GM18909 (cell line): ENCODE results near the gene PODXL2.

ENCODE experiments used
- ATAC-seq: cut with Tn5 transposase; IDR thresholded peaks from one replicate; pipeline ENCODE4 v1.9.1; 2021; ENCODE audit warnings: mild to moderate bottlenecking; ENCODE audit not compliant: unreplicated experiment, poor library complexity

The PODXL2 gene

DNA sequence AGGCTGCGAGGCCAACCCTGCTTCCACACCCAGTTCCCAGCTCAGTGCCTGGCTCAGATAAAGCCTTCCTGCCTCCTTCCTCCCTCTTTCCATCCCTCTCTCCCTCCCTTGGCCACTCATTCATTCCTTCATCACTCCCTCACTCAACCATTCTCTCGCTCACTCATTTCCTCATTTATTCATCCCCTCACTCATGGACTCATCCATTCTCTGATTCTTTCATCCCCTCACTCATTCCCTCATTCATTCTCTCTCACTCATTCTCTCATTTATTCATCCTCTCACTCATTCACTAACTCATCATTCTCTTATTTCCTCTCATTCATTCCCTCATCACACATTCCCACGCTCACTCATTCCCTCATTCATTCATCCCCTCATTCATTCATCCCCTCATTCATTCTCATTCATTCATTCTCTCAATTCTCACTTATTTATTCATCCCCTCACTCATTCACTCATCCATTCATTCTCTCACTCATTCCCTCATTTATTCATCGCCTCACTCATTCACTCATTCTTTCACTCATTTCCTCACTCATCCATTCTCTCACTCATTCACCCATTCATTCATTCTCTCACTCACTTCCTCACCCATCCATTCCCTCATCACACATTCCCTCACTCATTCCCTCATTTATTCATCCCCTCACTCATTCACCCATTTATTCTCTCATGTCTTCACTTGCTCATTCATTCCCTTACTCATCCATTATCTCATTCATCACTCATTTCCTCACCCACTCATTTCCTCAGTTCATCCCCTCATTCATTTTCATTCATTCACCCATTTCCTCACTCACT is 56.9 kb downstream of the PODXL2 start:
- no peak for ATAC-seq

DNA sequence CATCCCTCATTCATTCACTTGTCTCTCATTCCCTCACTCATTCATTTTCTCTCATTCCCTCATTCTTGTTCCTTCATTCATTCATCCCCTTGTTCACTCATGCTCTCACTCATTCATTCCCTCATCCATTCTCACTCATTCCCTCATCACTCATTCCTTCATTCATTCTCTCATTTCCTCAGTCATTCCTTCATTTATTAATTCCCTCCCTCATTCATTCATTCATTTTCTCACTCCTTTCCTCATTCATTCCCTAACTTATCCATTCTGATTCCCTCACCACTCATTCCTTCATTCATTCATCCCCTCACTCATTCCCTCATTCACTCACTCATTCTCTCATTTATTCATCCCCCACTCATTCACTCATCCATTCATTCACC is 57.5 kb downstream of the PODXL2 start:
- no peak for ATAC-seq

DNA sequence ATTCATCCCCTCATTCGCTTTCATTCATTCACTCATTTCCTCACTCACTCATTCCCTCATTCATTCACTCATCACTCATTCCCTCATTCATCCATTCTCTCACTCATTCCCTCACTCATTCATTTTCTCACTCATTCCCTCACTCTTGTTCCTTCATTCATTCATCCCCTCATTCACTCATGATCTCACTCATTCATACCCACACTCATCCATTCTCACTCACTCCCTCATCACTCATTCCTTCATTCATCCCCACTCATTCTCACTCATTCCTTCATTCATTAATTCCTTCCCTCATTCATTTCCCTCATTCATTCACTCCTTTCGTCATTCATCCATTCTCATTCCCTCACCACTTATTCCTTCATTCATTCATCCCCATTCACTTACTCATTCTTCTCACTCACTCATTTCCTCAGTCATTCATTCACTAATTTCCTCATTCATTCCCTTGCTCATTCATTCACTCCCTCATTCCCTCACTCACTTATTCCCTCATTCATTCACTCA is 58.3 kb downstream of the PODXL2 start:
- ATAC-seq, result no peak

DNA sequence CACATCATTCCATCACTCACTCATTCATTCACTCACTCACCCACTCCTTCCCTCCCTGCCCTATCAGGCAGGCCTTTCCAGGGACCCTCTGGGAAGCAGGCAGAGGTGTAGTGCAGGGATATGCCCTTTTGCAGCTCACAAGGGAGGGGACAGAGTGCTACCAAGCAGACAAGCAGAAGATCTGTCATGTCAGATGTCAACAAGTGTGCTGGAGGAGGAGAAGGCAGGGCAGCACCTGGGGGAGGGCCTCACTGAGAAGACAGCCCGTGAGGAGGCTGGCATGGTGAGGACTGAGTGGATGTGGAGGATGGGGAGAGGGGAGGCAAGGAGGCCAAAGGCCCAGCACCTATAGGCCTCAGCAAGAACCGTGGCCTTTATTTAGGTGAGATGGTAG is 59.0 kb downstream of the PODXL2 start:
- no peak for ATAC-seq

DNA sequence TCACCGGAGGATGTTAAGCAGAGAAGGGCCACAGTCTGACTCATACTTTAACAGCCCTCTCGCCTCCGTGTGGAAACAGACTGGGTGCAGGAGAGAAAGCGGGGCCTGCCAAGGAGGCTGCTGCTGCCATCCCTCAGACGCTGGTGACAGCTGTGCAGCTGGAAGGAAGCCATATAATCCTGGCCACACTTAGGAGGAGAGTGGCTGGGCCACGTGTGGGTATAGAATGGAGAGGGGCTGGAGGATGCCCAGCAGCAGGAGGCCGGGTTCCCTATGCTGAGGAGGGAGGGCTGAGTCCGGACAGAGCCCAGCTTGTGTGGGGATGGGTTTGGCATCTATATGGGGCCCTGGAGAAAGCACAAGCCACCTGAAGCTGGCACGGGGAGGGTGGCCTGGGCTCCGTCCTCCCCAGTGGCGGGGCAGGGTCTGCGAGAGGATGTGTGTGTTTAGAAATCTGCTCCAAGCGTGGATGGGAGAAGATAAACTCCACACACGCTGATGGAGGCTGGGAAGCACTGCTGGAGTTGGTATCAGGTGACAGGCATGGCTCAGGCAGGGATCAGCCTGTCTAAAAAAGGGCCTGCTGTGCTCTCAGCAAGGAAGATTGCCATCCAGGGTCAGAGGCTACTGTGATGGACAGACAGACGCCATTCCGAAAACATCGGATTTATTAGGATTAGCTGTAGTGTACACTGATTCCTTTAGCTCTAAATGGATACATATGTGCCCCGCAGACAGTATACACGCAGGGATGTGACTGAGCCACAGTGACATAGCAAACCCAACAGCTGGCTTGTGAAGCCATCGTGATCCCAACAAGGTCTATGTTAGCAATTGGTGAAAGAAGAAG is 59.7 kb downstream of the PODXL2 start:
- ATAC-seq, result no peak

DNA sequence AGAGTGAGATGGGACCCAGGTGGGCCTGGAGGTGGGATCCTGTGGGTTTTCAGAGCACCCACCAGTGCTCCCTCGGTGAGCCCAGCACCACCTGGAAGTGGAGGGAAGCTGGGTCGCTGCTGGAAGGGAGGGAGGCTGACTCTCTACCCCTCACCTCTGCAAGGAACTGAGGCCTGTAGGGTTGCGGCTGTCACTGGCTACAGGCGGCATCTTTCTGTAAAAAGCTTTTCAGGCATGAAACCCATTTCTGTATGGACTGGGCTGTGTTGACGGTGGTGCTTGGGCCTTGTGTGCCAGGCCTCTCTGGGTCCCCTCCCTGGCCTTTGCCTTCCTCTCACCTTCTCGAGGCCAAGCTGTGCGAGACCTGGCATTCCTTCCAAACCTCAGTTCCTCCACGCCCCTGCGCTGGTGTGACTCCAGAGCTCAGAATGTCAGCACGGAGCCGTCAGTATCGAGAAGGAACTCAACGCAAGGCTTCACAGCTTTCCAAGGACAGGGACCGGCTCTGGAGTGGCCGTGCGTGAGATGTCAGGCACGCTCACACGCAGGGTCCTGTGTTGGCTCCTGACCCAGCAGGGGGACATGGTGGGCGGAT is 60.4 kb downstream of the PODXL2 start:
- no peak for ATAC-seq

DNA sequence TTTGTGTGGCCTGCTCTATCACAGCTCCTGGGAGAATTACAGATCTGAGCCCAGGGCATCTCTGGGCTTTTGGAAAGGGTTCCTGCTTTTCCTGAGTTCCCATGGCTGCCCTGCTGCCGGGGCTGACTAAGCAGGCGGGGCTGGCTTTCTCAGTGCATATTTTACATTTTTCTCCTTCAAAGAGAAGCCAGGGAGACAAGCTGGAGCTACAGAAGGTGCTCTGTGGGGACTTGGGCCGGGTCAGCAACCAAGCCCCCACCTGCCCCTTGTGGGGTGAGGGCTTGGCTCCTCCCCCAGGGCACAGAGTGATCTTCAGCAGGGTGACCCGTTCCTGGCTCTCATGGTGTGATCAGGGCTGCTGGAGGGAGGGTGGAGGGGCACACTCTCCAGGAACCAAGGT is 61.1 kb downstream of the PODXL2 start:
- no peak for ATAC-seq

DNA sequence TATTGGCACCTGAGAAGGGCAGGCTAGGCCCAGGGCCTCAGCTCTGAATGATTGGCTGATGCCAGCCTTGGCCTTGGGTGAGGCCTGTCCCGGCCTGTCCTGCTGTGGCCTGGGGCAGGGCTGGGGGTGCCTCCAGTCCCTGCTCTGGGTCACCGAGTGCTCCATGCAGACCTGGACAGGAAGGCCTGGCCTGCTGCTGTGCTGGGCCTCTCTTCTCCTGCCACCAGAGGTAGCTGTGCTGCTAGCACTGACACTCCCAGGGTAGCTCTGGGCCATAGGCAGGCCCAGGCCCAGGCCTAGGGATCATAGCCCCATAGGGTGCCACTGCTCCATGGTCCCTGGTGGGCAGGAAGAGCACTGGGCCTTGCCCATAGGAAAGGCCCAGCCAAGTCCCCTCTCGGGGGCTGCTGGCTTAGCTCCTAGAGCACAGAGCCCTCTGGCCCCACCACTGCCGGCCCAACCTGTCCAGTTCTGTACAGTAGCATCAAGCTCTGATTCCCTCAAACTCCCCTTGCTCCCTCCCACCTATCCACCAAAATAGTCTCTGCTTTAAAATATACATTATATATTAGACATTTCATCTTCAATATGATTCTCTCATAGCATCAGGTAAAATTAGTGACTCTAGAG is 62.0 kb downstream of the PODXL2 start:
- ATAC-seq, result no peak

DNA sequence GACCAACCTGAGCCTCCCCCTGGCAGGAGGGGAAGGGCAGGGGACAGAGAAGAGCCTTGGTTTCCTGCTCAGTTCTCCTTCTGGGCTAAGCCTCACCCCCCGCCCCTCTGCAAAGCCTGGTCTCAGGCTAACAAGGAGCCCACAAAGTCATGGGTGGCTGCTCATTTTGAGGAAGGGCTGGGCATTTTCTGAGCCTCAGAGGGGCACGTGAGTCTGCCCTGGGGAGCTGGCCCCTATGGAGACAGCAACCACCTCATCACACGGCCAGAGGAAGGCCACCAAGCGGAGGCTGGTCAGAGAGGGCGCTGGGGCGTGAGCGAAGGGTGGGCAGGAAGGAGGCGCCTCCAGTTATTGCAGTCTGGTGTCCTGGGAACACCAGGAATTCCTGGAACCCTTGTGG is 62.5 kb downstream of the PODXL2 start:
- no peak for ATAC-seq

DNA sequence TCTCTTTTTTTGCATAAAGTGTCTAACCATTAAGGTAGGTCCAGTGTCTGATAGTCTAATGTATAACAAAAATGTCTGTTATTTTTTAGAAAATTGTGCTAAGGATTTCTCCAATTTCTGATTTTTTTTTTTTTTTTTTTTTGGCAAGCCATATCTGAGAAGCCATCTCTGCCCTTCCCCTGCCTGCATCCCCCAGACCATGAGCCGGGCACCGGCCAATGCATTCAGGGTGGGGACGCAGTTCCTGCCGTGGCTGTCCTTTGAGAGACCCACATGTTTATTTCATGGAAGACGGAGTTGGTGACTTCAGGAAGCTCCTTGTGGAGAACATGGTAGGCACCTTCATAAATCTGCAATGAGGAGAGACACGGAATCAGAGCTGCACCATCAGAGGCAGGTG is 63.0 kb downstream of the PODXL2 start:
- ATAC-seq, result no peak

DNA sequence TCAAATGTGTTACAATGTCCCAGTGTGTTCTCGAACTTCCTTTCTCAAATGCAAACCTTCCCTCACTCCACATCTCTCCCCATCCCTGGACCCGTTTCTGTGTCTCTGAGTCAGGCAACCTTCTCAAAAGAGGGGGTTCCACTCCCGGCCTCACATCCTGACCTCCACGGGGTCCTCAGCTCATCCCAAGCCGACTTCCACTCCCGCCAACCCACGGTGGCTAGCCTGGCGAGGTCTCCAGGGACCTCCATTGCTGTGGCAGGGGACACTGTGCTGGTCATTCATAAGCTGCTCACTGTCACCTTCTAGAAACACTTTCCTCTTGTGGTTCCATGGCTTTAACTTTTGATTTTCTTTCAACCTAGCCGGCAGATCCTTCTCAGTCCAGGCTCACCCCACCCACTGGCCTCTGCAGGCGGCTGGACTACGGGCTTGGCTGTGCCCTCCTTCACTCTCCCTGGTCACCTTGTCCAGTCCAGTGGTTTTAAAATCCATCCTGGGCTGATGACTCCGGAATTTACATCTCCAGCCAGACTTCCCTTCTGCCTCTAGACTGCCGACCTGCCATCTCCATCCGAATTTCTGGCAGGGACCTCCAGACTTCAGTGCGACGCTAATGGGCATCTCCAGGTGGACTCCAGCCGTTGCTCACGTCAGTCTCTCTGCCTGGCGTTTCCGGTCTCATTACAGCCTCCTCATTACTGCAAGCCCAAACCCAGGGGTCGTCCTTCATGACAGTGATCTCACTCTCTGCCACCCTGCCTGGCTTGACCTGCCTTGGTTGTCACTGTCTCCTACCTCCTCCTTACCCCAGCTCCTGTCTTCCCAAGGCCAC is 63.7 kb downstream of the PODXL2 start:
- no peak for ATAC-seq

DNA sequence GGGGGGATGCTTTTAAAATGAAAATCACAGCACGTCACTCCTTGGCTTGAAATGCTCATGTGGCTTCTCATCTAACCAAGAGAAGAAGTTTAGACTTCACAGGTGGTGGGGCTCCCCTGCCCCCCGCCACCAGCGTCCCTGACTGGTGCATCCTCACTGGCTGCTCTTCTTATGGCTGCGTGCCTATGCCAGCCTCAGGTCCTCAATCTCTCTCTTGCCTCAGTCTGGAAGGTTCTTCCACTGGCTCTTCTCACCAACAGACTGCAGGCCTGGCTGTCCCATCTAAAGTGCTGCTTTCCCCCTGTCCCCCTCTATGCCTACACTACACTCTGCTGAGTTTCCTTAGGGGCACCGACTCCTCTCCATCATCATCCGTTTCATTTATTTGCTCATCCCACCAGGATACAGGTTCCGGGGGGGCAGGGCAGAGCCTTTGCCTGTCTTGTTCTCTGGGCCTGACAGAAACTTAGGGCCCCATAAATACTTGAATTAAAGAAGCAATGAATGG is 64.4 kb downstream of the PODXL2 start:
- ATAC-seq, result no peak

DNA sequence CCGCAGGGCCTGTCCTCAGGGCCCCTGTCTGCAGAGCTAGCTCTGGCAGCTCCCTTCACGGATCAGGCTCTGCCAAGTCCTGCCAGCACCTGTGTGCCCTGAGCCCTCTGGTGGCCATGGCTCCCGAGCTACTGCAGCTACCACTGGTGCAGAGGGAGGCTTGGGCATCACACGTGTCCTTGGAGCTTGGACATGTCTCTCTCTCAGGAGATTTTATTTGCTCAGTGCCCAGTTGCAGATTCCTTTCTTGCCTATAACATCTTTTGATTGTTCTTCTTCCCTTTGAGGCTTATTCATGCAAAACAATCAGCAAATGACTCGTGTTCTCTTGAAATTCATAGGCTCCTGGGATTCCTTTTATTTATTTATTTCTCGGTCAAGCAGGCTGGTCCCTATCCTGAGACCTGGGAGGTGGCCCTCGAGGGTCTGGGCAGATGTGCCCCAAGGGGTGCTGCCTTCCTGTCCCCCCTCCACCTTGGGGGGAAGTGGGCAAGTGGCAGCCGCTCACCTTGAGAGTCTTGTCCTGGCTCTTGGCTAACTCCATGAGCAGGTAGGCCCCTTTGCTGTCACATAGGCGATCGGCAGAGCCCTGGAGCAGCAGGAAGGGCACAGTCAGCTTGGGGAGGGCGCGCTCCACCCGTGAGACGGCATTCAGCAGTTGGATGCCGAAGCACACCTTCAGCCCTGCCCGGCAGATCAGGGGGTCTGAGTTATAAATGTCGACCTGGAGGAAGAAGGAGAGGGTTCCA is 65.7 kb downstream of the PODXL2 start:
- no peak for ATAC-seq

DNA sequence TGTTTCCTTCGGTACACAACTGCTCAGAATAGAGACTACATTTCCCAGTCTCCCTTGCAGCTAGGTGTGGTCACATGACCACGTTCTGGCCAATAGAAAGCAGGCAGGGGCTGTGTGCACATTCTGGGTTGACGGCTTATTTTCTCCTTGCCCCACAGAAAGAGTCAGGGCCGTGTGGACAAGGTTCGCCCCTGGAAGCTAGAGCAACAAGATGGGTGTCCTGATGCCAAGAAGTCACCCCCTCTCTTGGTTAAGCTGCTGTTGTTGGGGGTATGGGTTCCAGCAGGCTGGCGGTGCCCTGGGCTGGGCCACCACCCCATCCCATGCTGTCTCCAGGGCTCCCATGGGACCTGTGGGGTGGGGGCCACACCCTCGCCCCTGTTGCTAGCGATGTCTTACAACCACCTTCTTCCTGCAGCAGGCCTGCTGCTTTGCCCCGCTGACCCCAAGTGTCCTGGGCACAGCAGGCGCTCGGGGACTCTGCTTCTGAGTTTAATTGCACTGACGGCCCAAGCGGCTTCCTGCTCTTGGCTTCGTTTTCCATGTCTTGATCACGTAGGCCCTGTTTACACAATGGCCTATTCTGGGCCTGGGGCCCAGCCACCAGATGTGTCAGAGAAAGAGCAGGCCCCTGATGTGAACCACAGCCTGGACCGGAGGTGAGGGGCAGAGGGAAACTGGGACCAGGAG is 68.7 kb downstream of the PODXL2 start:
- ATAC-seq, result peak; percentile 56

DNA sequence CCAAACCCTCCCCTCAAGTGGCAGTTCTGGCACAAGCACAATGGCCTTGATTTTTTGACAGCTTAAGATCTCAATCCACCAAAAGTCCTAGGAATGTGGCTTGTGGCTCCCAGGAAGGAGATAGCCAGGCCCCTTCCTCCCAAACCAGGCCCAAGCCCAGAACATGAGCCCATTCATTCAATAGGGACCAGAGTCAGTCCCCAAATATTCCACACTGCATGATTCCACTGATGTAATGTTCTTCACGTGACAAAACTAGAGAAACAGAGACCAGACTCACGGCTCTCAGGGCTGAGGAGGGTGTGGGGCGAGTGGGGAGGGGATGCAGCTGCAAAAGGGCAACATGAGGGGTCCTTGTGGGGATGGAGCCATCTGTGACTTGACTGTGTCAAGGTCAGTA is 69.3 kb downstream of the PODXL2 start:
- no peak for ATAC-seq

DNA sequence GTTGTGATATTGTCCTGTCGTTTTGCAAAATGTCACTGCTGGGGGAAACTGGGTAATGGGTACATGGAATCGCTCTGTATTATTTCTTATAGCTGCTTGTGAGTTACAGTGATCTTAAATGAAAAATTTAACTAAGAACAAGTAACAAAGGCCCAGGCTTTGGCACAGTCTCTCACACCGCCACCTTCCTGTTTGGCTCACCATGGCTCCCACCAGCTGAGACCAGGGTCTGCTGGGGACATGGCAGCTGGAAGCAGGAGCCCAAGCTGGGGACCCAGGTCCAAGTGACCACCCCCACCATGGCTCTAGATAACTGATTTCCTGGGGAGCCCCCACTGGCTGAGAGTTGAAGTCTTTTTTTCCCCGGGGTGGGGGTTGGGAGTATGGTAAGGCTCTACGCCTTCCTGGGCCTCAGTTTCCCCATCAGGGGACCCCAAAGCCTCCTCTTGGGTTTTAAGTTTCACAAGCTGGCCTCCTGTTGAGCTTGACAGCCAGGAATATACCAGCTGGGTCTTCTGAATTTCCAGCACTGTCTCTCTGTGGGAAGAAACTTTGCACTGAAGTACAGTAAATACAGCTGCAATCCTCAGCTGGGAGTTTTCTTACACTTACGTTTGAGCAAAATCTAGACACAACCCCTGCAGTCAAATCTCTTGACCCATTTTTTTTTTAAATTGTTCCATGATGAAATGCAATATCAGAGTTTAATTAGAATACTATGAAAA is 69.9 kb downstream of the PODXL2 start:
- no peak for ATAC-seq

DNA sequence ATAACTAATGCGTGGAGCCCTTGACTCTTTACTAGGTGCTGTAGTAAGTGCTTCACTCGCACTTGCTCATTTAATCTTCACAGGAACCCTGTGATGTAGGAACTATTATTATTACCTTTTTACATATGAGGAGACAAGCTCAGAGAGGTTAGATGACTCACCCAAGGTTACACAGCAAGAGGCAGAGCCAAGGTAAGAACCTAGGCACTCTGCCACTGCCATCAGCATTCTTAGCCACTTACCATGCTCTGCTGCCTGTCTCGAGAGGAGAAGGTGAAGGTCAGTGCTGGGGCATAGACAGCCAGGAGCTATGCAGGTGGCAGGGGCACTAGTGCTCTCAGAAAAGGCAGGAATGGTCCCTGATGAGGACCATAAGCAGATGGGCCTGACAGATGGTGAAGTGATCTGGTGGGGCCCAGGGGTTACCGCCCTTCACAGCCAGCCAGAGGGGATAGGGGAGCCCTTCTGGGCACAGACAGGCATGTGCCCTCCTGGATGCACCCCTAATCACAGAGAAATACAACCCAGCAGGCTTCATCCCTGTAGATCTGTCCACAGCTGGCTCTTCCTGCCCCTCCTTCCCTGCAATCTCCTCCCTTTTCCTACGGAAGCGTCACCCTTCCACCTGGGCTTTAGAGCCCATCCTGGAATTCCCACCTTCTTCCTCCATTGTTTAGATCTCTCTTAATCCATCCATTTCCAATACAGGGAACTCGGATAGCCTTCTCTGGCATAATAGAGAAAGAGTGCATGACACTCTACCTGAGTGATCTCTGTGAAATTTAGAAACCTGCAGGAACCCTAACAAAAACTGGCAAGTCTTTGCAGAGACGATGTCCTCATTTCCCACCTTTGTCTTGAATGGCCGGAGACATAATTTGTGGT is 70.7 kb downstream of the PODXL2 start:
- no peak for ATAC-seq
